SK-N-SH treated with all-trans-retinoic acid at 6 μM for 48 hours (cell line): ENCODE measurements around the gene BICD1.

Experiments
- GLIS3 ChIP-seq: fragments of 250-450 bp; sonication (Bioruptor Pico); IDR thresholded peaks from 2 replicates; pipeline ENCODE4 v1.5.0; 2020; ENCODE audit warnings: mild to moderate bottlenecking, moderate library complexity
- PATZ1 ChIP-seq: fragments of 250-450 bp; sonication (Bioruptor Pico); IDR thresholded peaks from 2 replicates; pipeline ENCODE4 v1.8.0; 2020; ENCODE audit warnings: mild to moderate bottlenecking, moderate library complexity, borderline replicate concordance
- POU6F1 ChIP-seq: fragments of 250-450 bp; sonication (Bioruptor Pico); IDR thresholded peaks from 2 replicates; pipeline ENCODE4 v1.8.0; 2021; ENCODE audit warnings: low read depth, mild to moderate bottlenecking, moderate library complexity, borderline replicate concordance
- PPARA ChIP-seq: fragments of 250-450 bp; sonication (Bioruptor Pico); IDR thresholded peaks from 2 replicates; pipeline ENCODE4 v1.5.0; 2020; ENCODE audit warnings: mild to moderate bottlenecking, borderline replicate concordance
- ZNF565 ChIP-seq: fragments of 450-650 bp; formaldehyde crosslinking; conservative IDR thresholded peaks from 2 replicates; pipeline ENCODE4 v1.5.0; 2020; ENCODE audit warnings: low read depth, mild to moderate bottlenecking, moderate library complexity

GRCh38 chr12:32063796-32064195 is 42.9 kb upstream of the BICD1 start:
- TF ChIP-seq ZNF565 (CRISPR knock-in tag) (no peak), PATZ1 (CRISPR knock-in tag) (no peak), POU6F1 (CRISPR knock-in tag) (no peak), GLIS3 (CRISPR knock-in tag) (no peak), PPARA (no peak)
